GM12878 (cell line): Measurements from ENCODE around the gene OR13A1. TPM values are rescaled to one million over a fixed set of nuclear protein-coding genes. Genes with fewer than 3 reads are reported as not detected.
A peak's percentile ranks its signal among the peaks of the same experiment; 100 is the strongest.

ENCODE experiments used
- ATAC-seq: fragments of 200-7000 bp; cut with Tn5 transposase; 3 replicates; pipeline ENCODE4 v1.9.1; 2020; ENCODE audit warnings: mild to moderate bottlenecking, moderate library complexity
- BruUV-seq: library from RNA; stranded (reverse); fragments of 400-500 nt; replicated peaks from 2 replicates; lab custom pipeline; 2021; lab: Mats Ljungman, UMichigan
- CTCF ChIA-PET: fragments of 300-600 bp; sonication (Branson Sonifier 250); formaldehyde crosslinking; extraction: SDS; loops from one replicate; lab custom pipeline; 2021; ENCODE audit warnings: inconsistent platforms; lab: Yijun Ruan, JAX
- POLR2A ChIA-PET: fragments of 350-600 bp; formaldehyde crosslinking; extraction: SDS; loops from one replicate; lab custom pipeline; 2021; ENCODE audit warnings: inconsistent platforms; lab: Charles Lee
- RAD21 ChIA-PET: fragments of 300-600 bp; sonication (Branson Sonifier 250); formaldehyde crosslinking; loops from one replicate; lab custom pipeline; 2023; ENCODE audit warnings: antibody characterized with exemption; ENCODE audit not compliant: unreplicated experiment; lab: Charles Lee
- SMC1A ChIA-PET: fragments of 300-600 bp; sonication (Branson Sonifier 250); formaldehyde crosslinking; loops from one replicate; lab custom pipeline; 2023; ENCODE audit not compliant: unreplicated experiment, uncharacterized antibody; lab: Charles Lee
- DNase-seq: peaks from one replicate; pipeline ENCODE4 v3.0.0-alpha.2; 2011; ENCODE audit warnings: low read depth, low spot score
- FAIRE-seq: peaks from 3 replicates; lab custom pipeline; 2011; peaks lifted over from hg19 to GRCh38; lab: Jason Lieb, UNC
- H2AFZ ChIP-seq: 2 replicates; pipeline ENCODE4 v1.6.0; 2011; ENCODE audit warnings: low read depth, low read length, control low read depth; ENCODE audit not compliant: control insufficient read depth
- H3K27ac ChIP-seq: 2 replicates; pipeline ENCODE4 v1.5.1; 2011; ENCODE audit warnings: control low read depth; ENCODE audit not compliant: control insufficient read depth, insufficient read depth
- H3K27me3 ChIP-seq, 2 experiments: replicated peaks in 1 of 2; 2 replicates each; pipeline versions ENCODE4 v1.6.0 to v1.6.1; 2011; ENCODE audit warnings: low read length in 1 of 2; ENCODE audit not compliant: control insufficient read depth in 2 of 2, insufficient read depth in 2 of 2
- H3K36me3 ChIP-seq, 2 experiments: 2 replicates each; pipeline ENCODE4 v1.5.1; 2011; ENCODE audit warnings: low read length in 1 of 2; ENCODE audit not compliant: control insufficient read depth in 2 of 2, insufficient read depth in 2 of 2
- H3K4me1 ChIP-seq: 2 replicates; pipeline ENCODE4 v1.6.1; 2011; ENCODE audit warnings: mild to moderate bottlenecking, low read length, moderate library complexity, mixed read lengths; ENCODE audit not compliant: control insufficient read depth, insufficient read depth
- H3K4me2 ChIP-seq: 2 replicates; pipeline ENCODE4 v1.6.0; 2011; ENCODE audit warnings: control low read depth; ENCODE audit not compliant: control insufficient read depth, insufficient read depth
- H3K4me3 ChIP-seq: fragments of 200-600 bp; sonication (generic); 2 replicates; pipeline ENCODE4 v1.5.1; 2016
- H3K79me2 ChIP-seq: 2 replicates; pipeline ENCODE4 v1.6.0; 2011; ENCODE audit warnings: low read length; ENCODE audit not compliant: control insufficient read depth, insufficient read depth
- H3K9ac ChIP-seq: 2 replicates; pipeline ENCODE4 v1.8.0; 2011; ENCODE audit warnings: low read length, control low read depth, mixed read lengths; ENCODE audit not compliant: control insufficient read depth, insufficient read depth
- H3K9me3 ChIP-seq: replicated peaks from 3 replicates; pipeline ENCODE4 v1.5.1; 2011; ENCODE audit warnings: mild to moderate bottlenecking, low read length; ENCODE audit not compliant: control insufficient read depth, insufficient read depth
- H4K20me1 ChIP-seq: 2 replicates; pipeline ENCODE4 v1.6.0; 2011; ENCODE audit not compliant: control insufficient read depth, insufficient read depth
- CEBPB ChIP-seq, 2 experiments: fragments of 150-350 bp in 1 of 2; IDR thresholded peaks; 2 replicates each; pipeline ENCODE4 v1.6.1; 2012 to 2014; ENCODE audit warnings: low read depth in 2 of 2, low read length in 2 of 2, borderline replicate concordance in 1 of 2, inconsistent platforms in 1 of 2
- MTA3 ChIP-seq: IDR thresholded peaks from 2 replicates; pipeline ENCODE4 v1.6.1; 2012; ENCODE audit warnings: low read length, inconsistent platforms, borderline replicate concordance
- MYB ChIP-seq: fragments of 150-350 bp; IDR thresholded peaks from 2 replicates; pipeline ENCODE4 v1.6.1; 2014; ENCODE audit warnings: mild to moderate bottlenecking, low read depth, low read length, borderline replicate concordance
- POU2F2 ChIP-seq: IDR thresholded peaks from 3 replicates; pipeline ENCODE4 v1.6.1; 2011; ENCODE audit warnings: low read depth, mild to moderate bottlenecking, low read length, borderline replicate concordance
- RAD21 ChIP-seq: IDR thresholded peaks from 2 replicates; pipeline ENCODE4 v1.6.1; 2011; ENCODE audit warnings: mild to moderate bottlenecking, low read depth, low read length, moderate library complexity; ENCODE audit not compliant: insufficient read depth
- RUNX3 ChIP-seq: IDR thresholded peaks from 2 replicates; pipeline ENCODE4 v1.6.1; 2012; ENCODE audit warnings: low read length, inconsistent platforms
- SMC3 ChIP-seq: IDR thresholded peaks from 2 replicates; pipeline ENCODE4 v1.6.1; 2011; ENCODE audit warnings: low read length, improper control_type of control experiment, borderline replicate concordance
- STAT1 ChIP-seq: fragments of 450-650 bp; conservative IDR thresholded peaks from 2 replicates; pipeline ENCODE4 v1.6.1; 2014; ENCODE audit warnings: antibody characterized with exemption, mild to moderate bottlenecking
- TARDBP ChIP-seq: IDR thresholded peaks from 2 replicates; pipeline ENCODE4 v1.6.1; 2016; ENCODE audit warnings: borderline replicate concordance
- TCF3 ChIP-seq: IDR thresholded peaks from 2 replicates; pipeline ENCODE4 v1.6.1; 2012; ENCODE audit warnings: low read depth, mild to moderate bottlenecking, low read length, borderline replicate concordance; ENCODE audit not compliant: insufficient read depth
- ZNF24 ChIP-seq: fragments of 450-650 bp; IDR thresholded peaks from 2 replicates; pipeline ENCODE4 v1.6.1; 2017; ENCODE audit warnings: antibody characterized with exemption, mild to moderate bottlenecking
- in situ Hi-C: fragments of 300-500 bp; cut with MboI; formaldehyde crosslinking; loops from 9 replicates; pipeline ENCODE4 v1.14.3; 2018; ENCODE audit warnings: mixed read lengths
- intact Hi-C: fragments of 100-400 bp; cut with micrococcal nuclease; formaldehyde crosslinking; loops from one replicate; pipeline ENCODE4 v1.14.2; 2022; ENCODE audit not compliant: unreplicated experiment
- polyA plus RNA-seq, 11 experiments: library from polyadenylated mRNA; depleted of rRNA in 4 of 11; unstranded in 6 of 11; stranded (reverse) in 5 of 11; fragments of >200 nt; fragmentation: Nextera tagmentation in 4 of 11; fragmentation: Illumina TruSeq in 1 of 11; extraction: Ambion mirVana in 4 of 11; extraction: Trizol in 1 of 11; gene quantifications; 1 replicate in 1 of 11; 2 replicates in 10 of 11; pipeline versions ENCODE4 v1.2.1 to v1.2.3, GENCODE V29; 2011 to 2016; ENCODE audit warnings: inconsistent platforms in 2 of 11, missing spikeins in 2 of 11, low read depth in 1 of 11
- total RNA-seq, 4 experiments: library from RNA; depleted of rRNA in 3 of 4; stranded (reverse); fragments of >200 nt in 3 of 4; fragmentation: Illumina TruSeq in 1 of 4; extraction: Trizol in 1 of 4; gene quantifications; 2 replicates each; pipeline versions ENCODE4 v1.2.1 to v1.2.3, GENCODE V29; 2013 to 2021
- TF ChIP-seq, protein P1 (sequence below): fragments of 450-650 bp; formaldehyde crosslinking; IDR thresholded peaks from 2 replicates; pipeline ENCODE4 v1.4.0; 2022; ENCODE audit warnings: mild to moderate bottlenecking, moderate library complexity
- TF ChIP-seq, protein P2 (sequence below), 3 experiments: IDR thresholded peaks in 2 of 3; conservative IDR thresholded peaks in 1 of 3; 2 replicates each; pipeline ENCODE4 v1.5.1; 2011; ENCODE audit warnings: low read depth in 3 of 3, low read length in 3 of 3, mild to moderate bottlenecking in 3 of 3, control low read depth in 2 of 3, moderate library complexity in 2 of 3, inconsistent platforms in 1 of 3, mixed read lengths in 1 of 3; ENCODE audit not compliant: control insufficient read depth in 2 of 3, insufficient read depth in 1 of 3; ENCODE audit errors: extremely low read depth in 1 of 3

OR13A1 gene
- total and polyA plus RNA-seq, 10 of the 15 experiments (the other 5 are each of a cell fraction or from before 2014, with no cell fraction given) = 0.14 to 0.56 (median 0.27) TPM; not detected in 1

DNA sequence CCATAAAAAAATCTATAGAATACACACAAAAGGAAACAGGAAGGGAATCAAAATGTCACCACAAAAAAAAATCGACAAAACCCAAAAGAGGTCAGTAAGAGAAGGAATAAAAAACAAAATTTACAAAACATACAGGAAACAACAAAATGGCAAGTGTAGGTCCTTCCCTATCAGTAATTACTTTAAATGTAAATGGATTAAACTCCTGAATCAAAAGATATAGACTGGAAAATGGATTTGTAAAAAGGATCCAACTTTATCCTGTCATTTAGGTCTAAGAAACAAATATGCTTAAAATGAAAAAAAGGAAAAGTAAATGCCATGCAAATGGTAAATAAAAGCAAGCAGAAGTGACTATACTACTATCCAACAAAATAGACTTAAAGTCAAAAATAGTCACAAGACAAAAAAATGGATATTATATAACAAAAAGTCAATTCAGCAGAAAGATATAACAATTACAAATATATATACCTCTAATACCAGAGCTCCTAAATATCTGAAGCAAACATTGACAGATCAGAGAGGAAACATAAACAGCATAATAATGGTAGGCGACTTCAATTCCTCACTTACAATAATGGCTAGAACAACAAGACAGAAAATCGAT, 2.0 kb downstream of the OR13A1 start (continued):
- TF ChIP-seq, protein P1, sequence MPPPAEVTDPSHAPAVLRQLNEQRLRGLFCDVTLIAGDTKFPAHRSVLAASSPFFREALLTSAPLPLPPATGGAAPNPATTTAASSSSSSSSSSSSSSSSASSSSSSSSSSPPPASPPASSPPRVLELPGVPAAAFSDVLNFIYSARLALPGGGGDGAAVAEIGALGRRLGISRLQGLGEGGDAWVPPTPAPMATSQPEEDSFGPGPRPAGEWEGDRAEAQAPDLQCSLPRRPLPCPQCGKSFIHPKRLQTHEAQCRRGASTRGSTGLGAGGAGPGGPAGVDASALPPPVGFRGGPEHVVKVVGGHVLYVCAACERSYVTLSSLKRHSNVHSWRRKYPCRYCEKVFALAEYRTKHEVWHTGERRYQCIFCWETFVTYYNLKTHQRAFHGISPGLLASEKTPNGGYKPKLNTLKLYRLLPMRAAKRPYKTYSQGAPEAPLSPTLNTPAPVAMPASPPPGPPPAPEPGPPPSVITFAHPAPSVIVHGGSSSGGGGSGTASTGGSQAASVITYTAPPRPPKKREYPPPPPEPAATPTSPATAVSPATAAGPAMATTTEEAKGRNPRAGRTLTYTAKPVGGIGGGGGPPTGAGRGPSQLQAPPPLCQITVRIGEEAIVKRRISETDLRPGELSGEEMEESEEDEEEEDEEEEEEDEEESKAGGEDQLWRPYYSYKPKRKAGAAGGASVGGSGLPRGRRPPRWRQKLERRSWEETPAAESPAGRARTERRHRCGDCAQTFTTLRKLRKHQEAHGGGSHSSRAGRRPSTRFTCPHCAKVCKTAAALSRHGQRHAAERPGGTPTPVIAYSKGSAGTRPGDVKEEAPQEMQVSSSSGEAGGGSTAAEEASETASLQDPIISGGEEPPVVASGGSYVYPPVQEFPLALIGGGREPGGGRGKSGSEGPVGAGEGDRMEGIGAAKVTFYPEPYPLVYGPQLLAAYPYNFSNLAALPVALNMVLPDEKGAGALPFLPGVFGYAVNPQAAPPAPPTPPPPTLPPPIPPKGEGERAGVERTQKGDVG (CRISPR knock-in tag) = no peak
- no peak for TF ChIP-seq MYB
- no peak for TF ChIP-seq TCF3
- TF ChIP-seq TARDBP = no peak
- no peak for TF ChIP-seq MTA3
- no peak for TF ChIP-seq CEBPB (IDR thresholded peaks at IDR 0.05; ENCODE audit: borderline replicate concordance in 1 of 2, low read depth in 2 of 2, low read length in 2 of 2)
- no peak for TF ChIP-seq POU2F2
- no peak for TF ChIP-seq ZNF24
- TF ChIP-seq RUNX3 = no peak

DNA sequence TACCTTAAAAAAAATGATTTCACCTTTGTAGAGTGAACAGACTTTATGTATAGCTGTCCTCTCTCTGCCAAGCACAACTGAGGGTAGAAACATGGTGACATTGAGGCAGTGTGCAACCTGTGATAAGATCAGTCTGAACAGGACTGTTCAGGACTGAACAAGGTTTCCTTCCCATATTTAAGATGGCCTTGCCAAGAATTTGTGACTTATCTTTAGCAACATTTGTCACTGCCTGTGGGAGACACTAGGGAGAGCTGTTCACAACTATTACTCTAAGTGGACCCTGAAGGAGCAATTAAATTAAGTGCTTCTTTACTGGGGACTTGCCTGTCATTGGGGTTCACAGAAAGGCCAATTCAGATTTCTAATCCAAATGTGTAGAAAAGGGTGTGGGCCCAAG, 6.7 kb downstream of the OR13A1 start:
- Histone ChIP-seq H3K4me2 (no peak overlapping the region), H3K9me3 (no peaks in the 10 kb centered on the region), H2AFZ (no peak overlapping the region), H3K36me3 (no peaks in the 10 kb centered on the region), H3K9ac (no peak overlapping the region), H3K79me2 (no peaks in the 10 kb centered on the region), H3K4me3 (no peak overlapping the region), H3K27ac (no peak overlapping the region), H4K20me1 (no peaks in the 10 kb centered on the region), H3K27me3 (no peaks in the 10 kb centered on the region), H3K4me1 (no peaks in the 10 kb centered on the region)
- peak; percentile 69 for ATAC-seq
- no TSS peak for BruUV-seq
- TF ChIP-seq RAD21 = peak; percentile 69
- TF ChIP-seq SMC3 = peak; percentile 45; the same call in 1 of the 2 replicates
- no peak for TF ChIP-seq STAT1
- TF ChIP-seq, protein P2, sequence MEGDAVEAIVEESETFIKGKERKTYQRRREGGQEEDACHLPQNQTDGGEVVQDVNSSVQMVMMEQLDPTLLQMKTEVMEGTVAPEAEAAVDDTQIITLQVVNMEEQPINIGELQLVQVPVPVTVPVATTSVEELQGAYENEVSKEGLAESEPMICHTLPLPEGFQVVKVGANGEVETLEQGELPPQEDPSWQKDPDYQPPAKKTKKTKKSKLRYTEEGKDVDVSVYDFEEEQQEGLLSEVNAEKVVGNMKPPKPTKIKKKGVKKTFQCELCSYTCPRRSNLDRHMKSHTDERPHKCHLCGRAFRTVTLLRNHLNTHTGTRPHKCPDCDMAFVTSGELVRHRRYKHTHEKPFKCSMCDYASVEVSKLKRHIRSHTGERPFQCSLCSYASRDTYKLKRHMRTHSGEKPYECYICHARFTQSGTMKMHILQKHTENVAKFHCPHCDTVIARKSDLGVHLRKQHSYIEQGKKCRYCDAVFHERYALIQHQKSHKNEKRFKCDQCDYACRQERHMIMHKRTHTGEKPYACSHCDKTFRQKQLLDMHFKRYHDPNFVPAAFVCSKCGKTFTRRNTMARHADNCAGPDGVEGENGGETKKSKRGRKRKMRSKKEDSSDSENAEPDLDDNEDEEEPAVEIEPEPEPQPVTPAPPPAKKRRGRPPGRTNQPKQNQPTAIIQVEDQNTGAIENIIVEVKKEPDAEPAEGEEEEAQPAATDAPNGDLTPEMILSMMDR (IDR thresholded peaks at IDR 0.05 in 2 of 3, conservative IDR thresholded peaks at IDR 0.05 in 1 of 3; ENCODE audit: control insufficient read depth in 2 of 3, extremely low read depth in 1 of 3, insufficient read depth in 1 of 3, low read depth in 3 of 3, low read length in 3 of 3) = peak; percentile 45 to 57 (median 55); a peak in 5 of 6 replicates
- FAIRE-seq = peak; percentile 35
- DNase-seq = peak; percentile 16
- in situ Hi-C loops (no loop called here), intact Hi-C loops (loop anchor here (5.0 kb wide), 1 partner anchor 159 kb away; no protein-coding TSS in a partner anchor)
- ChIA-PET RAD21 (interaction anchor here (1.1 to 1.2 kb wide), 3 partner anchors 152 to 364 kb away, joined by 3 read pairs; partner anchors contain the start of gene ZFAND4), POLR2A (no interaction called here), CTCF (interaction anchor here (1.0 kb wide), 1 partner anchor 156 kb away, joined by 3 read pairs; no protein-coding TSS in a partner anchor), SMC1A (no interaction called here)
